HepG2 (cell line): ENCODE measurements around the gene TEDC1. TPM values are rescaled to one million over a fixed set of nuclear protein-coding genes. Genes with fewer than 3 reads are reported as not detected.

Experiments
- BCL6 ChIP-seq: IDR thresholded peaks from 2 replicates; pipeline ENCODE4 v1.6.1; 2016; ENCODE audit warnings: missing genetic modification reagents, missing compliant biosample characterization
- FOSL2 ChIP-seq: sonication (generic); formaldehyde crosslinking; IDR thresholded peaks from 2 replicates; pipeline ENCODE4 v1.4.0; 2020; ENCODE audit warnings: missing genetic modification reagents
- GZF1 ChIP-seq: sonication (generic); formaldehyde crosslinking; IDR thresholded peaks from 2 replicates; pipeline ENCODE4 v1.5.1; 2020; ENCODE audit warnings: mild to moderate bottlenecking, missing genetic modification reagents
- HNRNPUL1 ChIP-seq: fragments of 200-400 bp; formaldehyde crosslinking; IDR thresholded peaks from 2 replicates; pipeline ENCODE4 v1.6.1; 2017; ENCODE audit warnings: low read depth, mild to moderate bottlenecking, low read length, moderate library complexity
- KAT2B ChIP-seq: fragments of 150-350 bp; IDR thresholded peaks from 2 replicates; pipeline ENCODE4 v1.6.1; 2014; ENCODE audit warnings: low read depth, low read length, borderline replicate concordance
- SOX6 ChIP-seq, 2 experiments: fragments of 450-650 bp in 1 of 2; sonication (generic) in 1 of 2; formaldehyde crosslinking in 1 of 2; IDR thresholded peaks; 2 replicates each; pipeline versions ENCODE4 v1.4.0 to v1.6.1; 2017 to 2020; ENCODE audit warnings: antibody characterized with exemption in 1 of 2, mild to moderate bottlenecking in 1 of 2, missing genetic modification reagents in 1 of 2
- STAT5B ChIP-seq: sonication (generic); formaldehyde crosslinking; IDR thresholded peaks from 2 replicates; pipeline ENCODE4 v1.4.0; 2020; ENCODE audit warnings: missing genetic modification reagents
- ZBTB38 ChIP-seq: sonication (generic); formaldehyde crosslinking; IDR thresholded peaks from 2 replicates; pipeline ENCODE4 v1.5.1; 2020; ENCODE audit warnings: mild to moderate bottlenecking, missing genetic modification reagents
- ZNF24 ChIP-seq: fragments of 450-650 bp; IDR thresholded peaks from 2 replicates; pipeline ENCODE4 v1.6.1; 2017; ENCODE audit warnings: antibody characterized with exemption, mild to moderate bottlenecking
- ZNF263 ChIP-seq: sonication (generic); formaldehyde crosslinking; IDR thresholded peaks from 2 replicates; pipeline ENCODE4 v1.4.0; 2020; ENCODE audit warnings: missing genetic modification reagents
- ZNF335 ChIP-seq: sonication (generic); formaldehyde crosslinking; IDR thresholded peaks from 2 replicates; pipeline ENCODE4 v1.4.0; 2020; ENCODE audit warnings: missing genetic modification reagents
- ZNF567 ChIP-seq: sonication (generic); formaldehyde crosslinking; IDR thresholded peaks from 2 replicates; pipeline ENCODE4 v1.8.1; 2023; ENCODE audit warnings: mild to moderate bottlenecking, missing genetic modification reagents, borderline replicate concordance
- polyA plus RNA-seq, 8 experiments: library from polyadenylated mRNA; depleted of rRNA in 3 of 8; stranded (reverse) in 7 of 8; unstranded in 1 of 8; fragments of >200 nt; fragmentation: Illumina TruSeq in 4 of 8; extraction: Trizol in 4 of 8; gene quantifications; 2 replicates each; pipeline versions ENCODE4 v1.2.1 to v1.2.3, GENCODE V29; 2011 to 2016; ENCODE audit warnings: low read depth in 4 of 8, missing spikeins in 1 of 8, mixed read lengths in 1 of 8; ENCODE audit not compliant: insufficient read depth in 1 of 8
- total RNA-seq, 5 experiments: library from RNA; depleted of rRNA; stranded (reverse); fragments of >200 nt; fragmentation: Illumina TruSeq; extraction: Trizol; gene quantifications; 2 replicates each; pipeline ENCODE4 v1.2.3, GENCODE V29; 2016; ENCODE audit warnings: low read depth in 1 of 5
- TF ChIP-seq, protein P1 (sequence below): sonication (generic); formaldehyde crosslinking; IDR thresholded peaks from 2 replicates; pipeline ENCODE4 v1.4.0; 2020; ENCODE audit warnings: missing genetic modification reagents
- TF ChIP-seq, protein P2 (sequence below): IDR thresholded peaks from 2 replicates; pipeline ENCODE4 v1.6.1; 2016; ENCODE audit warnings: missing compliant biosample characterization, missing genetic modification reagents, borderline replicate concordance
- TF ChIP-seq, protein P3 (sequence below): sonication (generic); formaldehyde crosslinking; IDR thresholded peaks from 2 replicates; pipeline ENCODE4 v1.5.0; 2020; ENCODE audit warnings: mild to moderate bottlenecking, missing genetic modification reagents, borderline replicate concordance
- TF ChIP-seq, protein P4 (sequence below): sonication (generic); formaldehyde crosslinking; IDR thresholded peaks from 2 replicates; pipeline ENCODE4 v1.4.0; 2020; ENCODE audit warnings: missing genetic modification reagents
- TF ChIP-seq, protein P5 (sequence below): sonication (generic); formaldehyde crosslinking; IDR thresholded peaks from 2 replicates; pipeline ENCODE4 v1.4.0; 2020; ENCODE audit warnings: missing genetic modification reagents, borderline replicate concordance

TEDC1 gene
- total and polyA plus RNA-seq, 2 of the 13 experiments (the other 11 are each of a cell fraction or from before 2014, with no cell fraction given), result 5.7 to 27.4 TPM

DNA sequence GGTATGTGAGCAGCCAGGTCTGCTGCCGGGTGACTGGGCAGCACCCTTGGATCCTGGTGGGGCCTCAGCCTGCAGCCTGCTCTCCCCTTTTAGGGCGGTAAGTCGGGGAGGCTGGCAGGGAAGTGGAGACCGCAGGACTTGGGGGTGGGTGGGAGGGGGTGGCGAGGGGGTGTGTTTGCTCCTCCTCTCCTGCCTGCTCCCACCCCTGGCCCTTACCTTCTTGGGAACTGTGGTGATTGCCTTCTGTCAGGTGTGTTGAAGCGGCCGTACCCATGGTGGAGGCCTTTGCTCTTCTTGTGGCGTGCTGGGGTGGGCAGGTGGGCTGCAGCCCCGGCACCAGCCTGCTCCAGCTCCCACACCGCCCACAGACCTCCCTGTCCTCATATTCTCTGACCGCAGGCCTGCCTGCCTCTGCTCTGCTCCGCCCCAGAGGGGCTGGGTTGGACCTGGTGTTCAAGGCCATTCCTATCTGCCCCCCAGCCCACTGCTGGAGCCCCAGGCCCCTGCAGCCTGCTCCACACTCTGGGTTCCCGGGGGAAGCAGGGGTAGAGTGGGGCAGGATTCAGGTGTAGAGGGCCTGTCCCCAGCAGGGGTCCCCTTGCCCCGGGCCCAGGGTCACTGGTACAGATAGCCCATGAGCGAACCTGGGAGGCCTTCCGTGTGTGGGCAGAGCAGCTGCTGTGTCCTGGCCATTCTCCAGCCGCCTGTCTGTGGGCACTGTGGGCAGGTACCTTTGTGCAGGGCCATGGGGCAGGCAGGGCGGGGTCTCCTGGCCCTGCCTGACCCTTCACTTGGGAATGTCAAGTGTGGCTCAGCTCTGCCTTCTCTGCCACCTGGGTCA is 5.2 kb downstream of the TEDC1 start (continued):
- TF ChIP-seq, protein P1, sequence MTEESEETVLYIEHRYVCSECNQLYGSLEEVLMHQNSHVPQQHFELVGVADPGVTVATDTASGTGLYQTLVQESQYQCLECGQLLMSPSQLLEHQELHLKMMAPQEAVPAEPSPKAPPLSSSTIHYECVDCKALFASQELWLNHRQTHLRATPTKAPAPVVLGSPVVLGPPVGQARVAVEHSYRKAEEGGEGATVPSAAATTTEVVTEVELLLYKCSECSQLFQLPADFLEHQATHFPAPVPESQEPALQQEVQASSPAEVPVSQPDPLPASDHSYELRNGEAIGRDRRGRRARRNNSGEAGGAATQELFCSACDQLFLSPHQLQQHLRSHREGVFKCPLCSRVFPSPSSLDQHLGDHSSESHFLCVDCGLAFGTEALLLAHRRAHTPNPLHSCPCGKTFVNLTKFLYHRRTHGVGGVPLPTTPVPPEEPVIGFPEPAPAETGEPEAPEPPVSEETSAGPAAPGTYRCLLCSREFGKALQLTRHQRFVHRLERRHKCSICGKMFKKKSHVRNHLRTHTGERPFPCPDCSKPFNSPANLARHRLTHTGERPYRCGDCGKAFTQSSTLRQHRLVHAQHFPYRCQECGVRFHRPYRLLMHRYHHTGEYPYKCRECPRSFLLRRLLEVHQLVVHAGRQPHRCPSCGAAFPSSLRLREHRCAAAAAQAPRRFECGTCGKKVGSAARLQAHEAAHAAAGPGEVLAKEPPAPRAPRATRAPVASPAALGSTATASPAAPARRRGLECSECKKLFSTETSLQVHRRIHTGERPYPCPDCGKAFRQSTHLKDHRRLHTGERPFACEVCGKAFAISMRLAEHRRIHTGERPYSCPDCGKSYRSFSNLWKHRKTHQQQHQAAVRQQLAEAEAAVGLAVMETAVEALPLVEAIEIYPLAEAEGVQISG (CRISPR knock-in tag), result peak; percentile 36; the same call in 1 of the 2 replicates
- TF ChIP-seq, protein P2, sequence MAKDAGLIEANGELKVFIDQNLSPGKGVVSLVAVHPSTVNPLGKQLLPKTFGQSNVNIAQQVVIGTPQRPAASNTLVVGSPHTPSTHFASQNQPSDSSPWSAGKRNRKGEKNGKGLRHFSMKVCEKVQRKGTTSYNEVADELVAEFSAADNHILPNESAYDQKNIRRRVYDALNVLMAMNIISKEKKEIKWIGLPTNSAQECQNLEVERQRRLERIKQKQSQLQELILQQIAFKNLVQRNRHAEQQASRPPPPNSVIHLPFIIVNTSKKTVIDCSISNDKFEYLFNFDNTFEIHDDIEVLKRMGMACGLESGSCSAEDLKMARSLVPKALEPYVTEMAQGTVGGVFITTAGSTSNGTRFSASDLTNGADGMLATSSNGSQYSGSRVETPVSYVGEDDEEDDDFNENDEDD, result peak; percentile 42; the same call in 1 of the 2 replicates
- TF ChIP-seq, protein P3, sequence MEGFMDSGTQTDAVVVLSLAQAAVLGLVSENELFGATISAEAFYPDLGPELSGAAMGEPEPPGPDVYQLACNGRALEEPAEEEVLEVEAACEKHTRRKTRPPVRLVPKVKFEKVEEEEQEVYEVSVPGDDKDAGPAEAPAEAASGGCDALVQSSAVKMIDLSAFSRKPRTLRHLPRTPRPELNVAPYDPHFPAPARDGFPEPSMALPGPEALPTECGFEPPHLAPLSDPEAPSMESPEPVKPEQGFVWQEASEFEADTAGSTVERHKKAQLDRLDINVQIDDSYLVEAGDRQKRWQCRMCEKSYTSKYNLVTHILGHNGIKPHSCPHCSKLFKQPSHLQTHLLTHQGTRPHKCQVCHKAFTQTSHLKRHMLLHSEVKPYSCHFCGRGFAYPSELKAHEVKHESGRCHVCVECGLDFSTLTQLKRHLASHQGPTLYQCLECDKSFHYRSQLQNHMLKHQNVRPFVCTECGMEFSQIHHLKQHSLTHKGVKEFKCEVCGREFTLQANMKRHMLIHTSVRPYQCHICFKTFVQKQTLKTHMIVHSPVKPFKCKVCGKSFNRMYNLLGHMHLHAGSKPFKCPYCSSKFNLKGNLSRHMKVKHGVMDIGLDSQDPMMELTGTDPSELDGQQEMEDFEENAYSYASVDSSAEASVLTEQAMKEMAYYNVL (CRISPR knock-in tag), result 0 out of 2 replicates have a peak, but pooled peaks have one; percentile 23
- 0 out of 2 replicates have a peak, but pooled peaks have one; percentile 37 for TF ChIP-seq ZNF567
- peak; percentile 57; the same call in 1 of the 2 replicates for TF ChIP-seq BCL6 (CRISPR knock-in tag)
- no peak for TF ChIP-seq ZNF24
- TF ChIP-seq ZNF263, result peak; percentile 47; the same call in 1 of the 2 replicates
- TF ChIP-seq KAT2B, result no peak
- TF ChIP-seq, protein P4, sequence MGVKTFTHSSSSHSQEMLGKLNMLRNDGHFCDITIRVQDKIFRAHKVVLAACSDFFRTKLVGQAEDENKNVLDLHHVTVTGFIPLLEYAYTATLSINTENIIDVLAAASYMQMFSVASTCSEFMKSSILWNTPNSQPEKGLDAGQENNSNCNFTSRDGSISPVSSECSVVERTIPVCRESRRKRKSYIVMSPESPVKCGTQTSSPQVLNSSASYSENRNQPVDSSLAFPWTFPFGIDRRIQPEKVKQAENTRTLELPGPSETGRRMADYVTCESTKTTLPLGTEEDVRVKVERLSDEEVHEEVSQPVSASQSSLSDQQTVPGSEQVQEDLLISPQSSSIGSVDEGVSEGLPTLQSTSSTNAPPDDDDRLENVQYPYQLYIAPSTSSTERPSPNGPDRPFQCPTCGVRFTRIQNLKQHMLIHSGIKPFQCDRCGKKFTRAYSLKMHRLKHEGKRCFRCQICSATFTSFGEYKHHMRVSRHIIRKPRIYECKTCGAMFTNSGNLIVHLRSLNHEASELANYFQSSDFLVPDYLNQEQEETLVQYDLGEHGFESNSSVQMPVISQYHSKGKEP (CRISPR knock-in tag), result peak; percentile 76; the same call in 1 of the 2 replicates
- TF ChIP-seq ZNF335 (CRISPR knock-in tag), result 0 out of 2 replicates have a peak, but pooled peaks have one; percentile 23
- no peak; the same call in 1 of the 2 replicates for TF ChIP-seq STAT5B
- no peak for TF ChIP-seq HNRNPUL1
- TF ChIP-seq SOX6 (IDR thresholded peaks at IDR 0.05), result no peak
- peak; percentile 62 for TF ChIP-seq SOX6 (CRISPR knock-in tag; IDR thresholded peaks at IDR 0.05)
- 0 out of 2 replicates have a peak, but pooled peaks have one; percentile 11 for TF ChIP-seq FOSL2 (CRISPR knock-in tag)
- TF ChIP-seq, protein P5, sequence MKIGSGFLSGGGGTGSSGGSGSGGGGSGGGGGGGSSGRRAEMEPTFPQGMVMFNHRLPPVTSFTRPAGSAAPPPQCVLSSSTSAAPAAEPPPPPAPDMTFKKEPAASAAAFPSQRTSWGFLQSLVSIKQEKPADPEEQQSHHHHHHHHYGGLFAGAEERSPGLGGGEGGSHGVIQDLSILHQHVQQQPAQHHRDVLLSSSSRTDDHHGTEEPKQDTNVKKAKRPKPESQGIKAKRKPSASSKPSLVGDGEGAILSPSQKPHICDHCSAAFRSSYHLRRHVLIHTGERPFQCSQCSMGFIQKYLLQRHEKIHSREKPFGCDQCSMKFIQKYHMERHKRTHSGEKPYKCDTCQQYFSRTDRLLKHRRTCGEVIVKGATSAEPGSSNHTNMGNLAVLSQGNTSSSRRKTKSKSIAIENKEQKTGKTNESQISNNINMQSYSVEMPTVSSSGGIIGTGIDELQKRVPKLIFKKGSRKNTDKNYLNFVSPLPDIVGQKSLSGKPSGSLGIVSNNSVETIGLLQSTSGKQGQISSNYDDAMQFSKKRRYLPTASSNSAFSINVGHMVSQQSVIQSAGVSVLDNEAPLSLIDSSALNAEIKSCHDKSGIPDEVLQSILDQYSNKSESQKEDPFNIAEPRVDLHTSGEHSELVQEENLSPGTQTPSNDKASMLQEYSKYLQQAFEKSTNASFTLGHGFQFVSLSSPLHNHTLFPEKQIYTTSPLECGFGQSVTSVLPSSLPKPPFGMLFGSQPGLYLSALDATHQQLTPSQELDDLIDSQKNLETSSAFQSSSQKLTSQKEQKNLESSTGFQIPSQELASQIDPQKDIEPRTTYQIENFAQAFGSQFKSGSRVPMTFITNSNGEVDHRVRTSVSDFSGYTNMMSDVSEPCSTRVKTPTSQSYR, result peak; percentile 71; the same call in 1 of the 2 replicates
- TF ChIP-seq GZF1 (CRISPR knock-in tag), result 0 out of 2 replicates have a peak, but pooled peaks have one; percentile 33
- no peak for TF ChIP-seq ZBTB38 (CRISPR knock-in tag)
